ENCODE data around the gene MMP11.

- TF ChIP-seq POLR2A (IDR thresholded peaks at IDR 0.05): no peak
- TF ChIP-seq, protein P1, sequence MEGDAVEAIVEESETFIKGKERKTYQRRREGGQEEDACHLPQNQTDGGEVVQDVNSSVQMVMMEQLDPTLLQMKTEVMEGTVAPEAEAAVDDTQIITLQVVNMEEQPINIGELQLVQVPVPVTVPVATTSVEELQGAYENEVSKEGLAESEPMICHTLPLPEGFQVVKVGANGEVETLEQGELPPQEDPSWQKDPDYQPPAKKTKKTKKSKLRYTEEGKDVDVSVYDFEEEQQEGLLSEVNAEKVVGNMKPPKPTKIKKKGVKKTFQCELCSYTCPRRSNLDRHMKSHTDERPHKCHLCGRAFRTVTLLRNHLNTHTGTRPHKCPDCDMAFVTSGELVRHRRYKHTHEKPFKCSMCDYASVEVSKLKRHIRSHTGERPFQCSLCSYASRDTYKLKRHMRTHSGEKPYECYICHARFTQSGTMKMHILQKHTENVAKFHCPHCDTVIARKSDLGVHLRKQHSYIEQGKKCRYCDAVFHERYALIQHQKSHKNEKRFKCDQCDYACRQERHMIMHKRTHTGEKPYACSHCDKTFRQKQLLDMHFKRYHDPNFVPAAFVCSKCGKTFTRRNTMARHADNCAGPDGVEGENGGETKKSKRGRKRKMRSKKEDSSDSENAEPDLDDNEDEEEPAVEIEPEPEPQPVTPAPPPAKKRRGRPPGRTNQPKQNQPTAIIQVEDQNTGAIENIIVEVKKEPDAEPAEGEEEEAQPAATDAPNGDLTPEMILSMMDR (IDR thresholded peaks at IDR 0.05): no peak
- no peak for TF ChIP-seq EP300 (IDR thresholded peaks at IDR 0.05)
- no peak for TF ChIP-seq POLR2AphosphoS5 (IDR thresholded peaks at IDR 0.05)
These were observed 3.2 kb upstream of the MMP11 start for GRCh38 chr22:23769321-23769965.

All from suprapubic skin (tissue), 4 donors.